ENCODE measurements around the gene FCMR.
A peak's percentile ranks its signal among the peaks of the same experiment; 100 is the strongest.
"Not testable (repeated sequence)": the region's sequence is repeated elsewhere in the genome, so short reads cannot be mapped to it uniquely, and the experiment has no call there.

FCMR gene

DNA sequence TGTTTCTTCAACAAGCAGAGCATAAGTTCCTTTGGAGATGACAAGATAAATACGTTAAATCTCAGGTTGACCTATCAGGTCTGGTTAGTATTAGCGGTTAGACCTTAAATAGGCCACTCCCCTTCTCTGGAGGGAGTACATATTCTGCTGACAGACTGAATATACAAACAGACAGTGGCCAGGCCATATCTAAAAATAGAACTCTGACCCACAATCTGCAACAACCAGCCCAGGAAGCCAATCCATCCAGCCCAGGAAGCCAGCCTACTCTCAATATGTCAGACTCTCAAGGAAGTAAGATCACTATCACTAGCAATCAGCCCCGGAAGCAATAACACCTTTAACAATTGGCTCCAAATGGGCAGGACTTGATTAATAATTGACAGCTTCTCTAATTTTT is 49.6 kb downstream of the FCMR start:
- no peak for DNase-seq (ENCODE audit: low read depth)

DNA sequence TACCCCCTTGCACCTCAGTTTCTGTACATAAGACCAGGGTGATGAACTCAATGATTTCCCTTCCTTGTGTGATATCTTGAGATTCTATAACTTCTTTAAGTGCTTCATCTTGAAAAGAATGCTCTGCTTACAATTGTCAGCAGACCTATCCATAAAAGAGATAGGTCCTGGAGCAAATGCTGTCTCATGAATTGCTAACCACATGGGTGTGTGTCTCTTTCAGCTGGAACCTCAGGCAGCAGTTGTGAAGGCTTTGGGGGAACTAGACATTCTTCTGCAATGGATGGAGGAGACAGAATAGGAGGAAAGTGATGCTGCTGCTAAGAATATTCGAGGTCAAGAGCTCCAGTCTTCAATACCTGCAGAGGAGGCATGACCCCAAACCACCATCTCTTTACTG is 53.5 kb downstream of the FCMR start:
- no peak for DNase-seq (ENCODE audit: low read depth)

DNA sequence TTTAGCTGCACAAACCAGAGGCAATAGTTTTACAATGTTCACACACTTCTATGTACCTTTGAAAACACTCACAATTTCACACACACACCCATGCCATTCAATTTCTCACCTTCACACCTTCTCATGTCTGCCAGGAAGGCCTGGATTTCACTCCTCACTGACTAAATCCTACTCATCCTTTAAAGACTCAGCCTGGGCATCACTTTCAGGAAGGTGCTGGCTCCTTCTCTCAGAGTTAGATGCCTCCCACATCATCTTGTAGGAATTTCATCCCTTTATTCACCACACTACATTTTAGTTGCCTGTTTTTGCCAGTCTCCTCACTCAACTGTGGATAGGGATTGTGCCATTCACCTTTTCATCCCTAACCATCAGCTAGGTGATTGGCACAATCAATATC is 54.0 kb downstream of the FCMR start:
- no peak for DNase-seq (ENCODE audit: low read depth)

DNA sequence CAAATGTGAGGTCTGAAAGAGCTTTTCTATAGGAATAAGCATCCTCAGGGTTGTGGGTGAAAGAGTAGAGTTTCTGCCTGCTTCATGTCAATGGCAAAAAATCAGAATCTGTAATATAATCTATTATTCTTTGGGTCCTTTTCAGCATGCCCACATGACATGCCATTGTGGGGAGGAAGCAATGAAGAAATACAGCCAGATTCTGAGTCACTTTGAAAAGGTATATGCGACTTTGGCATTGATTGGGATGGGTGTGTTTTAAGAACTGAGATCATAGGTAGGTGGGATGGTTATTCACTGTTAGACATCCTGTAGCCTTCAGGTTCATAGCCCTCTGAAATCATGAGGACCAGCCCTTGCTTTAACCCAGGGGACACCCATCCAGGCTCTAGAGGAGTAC is 54.5 kb downstream of the FCMR start:
- DNase-seq (ENCODE audit: low read depth), result no peak

DNA sequence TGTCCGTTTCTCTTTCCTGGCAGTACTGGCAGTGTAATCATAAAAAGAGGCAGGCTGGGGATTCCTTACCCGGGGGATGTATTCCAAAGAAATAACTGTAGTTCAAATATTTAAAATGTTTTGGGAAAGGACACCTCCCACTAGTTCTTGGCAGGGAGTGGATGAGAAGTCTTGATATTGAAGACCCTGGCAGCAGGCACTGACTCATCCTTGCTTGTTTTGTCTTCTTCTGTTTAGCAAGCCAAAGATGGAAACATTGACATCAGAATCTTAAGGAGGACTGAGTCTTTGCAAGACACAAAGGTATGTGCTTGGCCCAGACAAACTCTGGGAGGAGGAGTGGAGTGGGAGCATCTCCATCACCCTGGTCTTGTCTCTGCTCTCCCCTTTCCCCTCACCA is 55.7 kb downstream of the FCMR start:
- no peak for DNase-seq (ENCODE audit: low read depth)

DNA sequence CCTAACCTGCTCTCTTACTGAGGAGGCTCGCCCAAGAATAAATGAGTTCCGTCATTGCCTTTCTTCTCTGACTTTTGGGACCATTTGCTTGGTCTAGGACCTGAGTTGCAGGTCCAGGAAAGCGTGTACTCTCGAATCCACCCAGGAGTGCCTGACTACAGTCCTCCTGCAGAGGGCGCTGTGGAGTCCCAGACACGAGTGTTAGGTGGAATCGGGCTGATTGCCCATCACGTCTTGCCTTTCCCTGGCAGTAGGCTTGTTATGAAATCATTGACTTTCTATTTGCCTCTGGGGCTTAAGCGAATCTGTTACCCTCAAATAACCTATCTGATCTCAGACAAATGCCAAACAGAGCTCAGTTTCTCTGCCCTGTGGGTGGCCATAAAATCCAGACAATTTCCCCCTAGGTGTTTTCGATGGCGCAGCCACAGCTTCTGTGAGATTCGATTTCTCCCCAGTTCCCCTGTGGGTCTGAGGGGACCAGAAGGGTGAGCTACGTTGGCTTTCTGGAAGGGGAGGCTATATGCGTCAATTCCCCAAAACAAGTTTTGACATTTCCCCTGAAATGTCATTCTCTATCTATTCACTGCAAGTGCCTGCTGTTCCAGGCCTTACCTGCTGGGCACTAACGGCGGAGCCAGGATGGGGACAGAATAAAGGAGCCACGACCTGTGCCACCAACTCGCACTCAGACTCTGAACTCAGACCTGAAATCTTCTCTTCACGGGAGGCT is 56.6 kb downstream of the FCMR start, which contains the start of gene IL20:
TSS of gene IL20 (plus strand) at position 685 of the 733 bp plus-strand sequence. CDS start 230 bp downstream, outside the sequence.
- DNase-seq (ENCODE audit: low read depth), result peak; percentile 71

DNA sequence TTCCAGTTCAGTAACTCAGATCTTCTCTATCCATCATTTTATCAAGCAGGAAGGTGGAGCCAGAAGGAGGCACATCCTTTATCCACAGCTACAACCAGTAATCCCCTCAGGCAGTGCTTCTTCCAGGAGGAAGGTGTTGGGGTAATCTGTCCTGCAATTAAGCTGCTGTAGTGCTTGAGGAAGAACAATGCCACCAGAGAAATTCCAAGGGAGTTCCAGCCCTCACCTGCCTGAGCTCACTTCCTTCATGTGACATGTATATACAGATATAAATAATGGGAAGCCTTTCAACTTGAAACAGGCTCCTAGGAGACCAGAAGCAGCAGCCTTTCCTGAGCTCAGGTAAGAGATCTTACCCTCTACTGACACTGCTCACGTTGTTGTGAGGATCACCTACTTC is 58.5 kb downstream of the FCMR start:
- DNase-seq (ENCODE audit: low read depth), result no peak

DNA sequence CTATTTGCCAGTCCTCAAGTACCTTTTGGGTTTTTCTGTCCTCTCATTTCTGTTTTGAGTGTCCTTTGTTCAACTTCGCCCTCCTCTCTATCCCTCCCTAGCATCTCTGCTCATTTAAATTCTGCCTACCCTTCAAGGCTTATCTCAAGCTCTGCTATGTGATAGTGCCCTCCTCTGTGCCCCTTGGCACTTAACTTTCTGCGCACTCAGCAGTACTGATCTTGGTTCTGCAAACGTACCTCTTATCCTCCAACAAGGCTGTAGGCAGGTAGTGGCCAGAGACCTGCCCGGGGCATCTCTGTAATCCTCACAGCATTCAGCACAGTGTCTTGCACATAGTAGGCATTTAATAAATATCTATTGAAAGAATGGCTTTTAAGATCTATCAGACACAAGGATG is 61.6 kb downstream of the FCMR start:
- DNase-seq (ENCODE audit: low read depth), result no peak

DNA sequence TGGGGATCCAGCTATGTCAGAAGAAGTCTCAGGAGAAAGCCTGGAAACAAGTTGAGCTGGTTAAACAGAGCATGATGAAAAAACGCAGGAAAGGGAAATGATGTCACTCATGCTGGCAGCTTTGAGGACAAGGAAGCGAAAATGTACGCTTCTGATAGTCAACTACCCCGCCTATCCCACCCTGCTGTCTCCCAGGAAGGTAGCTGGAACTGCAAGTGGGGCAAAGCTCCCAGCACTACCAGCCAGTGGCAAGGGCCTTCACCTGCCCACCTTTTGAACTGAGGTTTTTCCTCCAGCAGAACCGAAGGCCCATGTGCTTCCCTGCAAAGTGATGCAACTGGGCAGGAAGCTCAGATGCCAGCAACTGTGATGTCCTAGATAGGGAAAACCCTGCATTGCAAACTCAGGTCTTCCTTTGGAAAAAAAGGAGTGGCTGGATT is 62.6 kb downstream of the FCMR start:
- no peak for DNase-seq (ENCODE audit: low read depth)

DNA sequence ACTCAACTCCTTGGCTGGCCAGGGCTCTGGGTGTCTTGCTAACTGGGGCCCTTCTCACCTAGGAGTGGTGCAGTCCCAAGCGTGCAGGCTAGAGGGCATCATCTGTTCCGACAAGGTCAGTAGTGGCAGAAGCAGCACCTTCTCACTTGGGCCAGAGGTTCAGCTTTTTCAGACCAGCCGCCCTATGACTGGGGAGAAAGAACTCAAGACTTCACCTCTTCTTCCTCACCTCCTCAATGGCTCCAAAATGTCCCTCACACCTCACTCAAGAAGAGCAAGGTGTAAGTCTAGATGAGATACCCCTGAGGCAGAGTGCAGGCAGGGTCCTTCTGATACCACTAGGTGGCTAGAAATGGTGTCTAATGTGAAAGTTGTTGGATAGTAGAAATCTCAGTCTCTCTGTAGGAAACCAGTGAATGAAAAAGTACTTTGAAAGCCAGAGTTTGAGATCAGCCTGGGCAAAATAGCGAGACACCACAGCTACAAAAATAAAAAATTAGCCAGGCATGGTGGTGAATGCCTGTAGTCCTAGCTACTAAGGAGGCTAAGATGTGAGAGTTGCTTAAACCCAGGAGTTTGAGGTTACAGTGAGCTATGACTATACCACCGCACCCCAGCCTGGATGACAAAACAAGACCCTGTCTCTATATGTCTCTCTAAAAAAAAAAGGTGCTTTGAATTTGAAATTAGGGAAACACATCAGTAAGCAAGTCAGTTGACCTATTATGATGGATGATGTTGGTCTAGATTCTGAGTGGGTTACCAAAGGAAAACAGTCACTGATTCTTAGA is 64.9 kb downstream of the FCMR start:
- no peak for DNase-seq (ENCODE audit: low read depth)

DNA sequence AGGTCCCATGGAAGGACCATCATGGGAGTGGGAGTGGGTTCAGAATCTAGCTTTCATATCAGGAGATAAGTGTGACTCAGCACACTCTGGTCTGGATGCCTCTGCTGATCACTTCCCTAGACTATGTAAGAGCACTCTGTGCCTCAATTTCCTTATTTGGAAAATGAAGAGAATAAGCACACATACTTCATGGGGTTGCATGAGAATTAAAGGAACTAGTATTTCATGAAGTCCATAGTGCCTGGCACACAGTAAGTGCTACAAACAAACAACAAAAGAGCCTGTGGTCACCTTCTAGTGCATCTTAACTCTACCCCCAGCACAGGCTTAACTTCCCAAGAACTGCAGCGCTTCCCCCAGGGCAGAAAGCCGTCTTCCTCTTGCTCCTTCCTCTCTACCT is 65.9 kb downstream of the FCMR start:
- no peak for DNase-seq (ENCODE audit: low read depth)

DNA sequence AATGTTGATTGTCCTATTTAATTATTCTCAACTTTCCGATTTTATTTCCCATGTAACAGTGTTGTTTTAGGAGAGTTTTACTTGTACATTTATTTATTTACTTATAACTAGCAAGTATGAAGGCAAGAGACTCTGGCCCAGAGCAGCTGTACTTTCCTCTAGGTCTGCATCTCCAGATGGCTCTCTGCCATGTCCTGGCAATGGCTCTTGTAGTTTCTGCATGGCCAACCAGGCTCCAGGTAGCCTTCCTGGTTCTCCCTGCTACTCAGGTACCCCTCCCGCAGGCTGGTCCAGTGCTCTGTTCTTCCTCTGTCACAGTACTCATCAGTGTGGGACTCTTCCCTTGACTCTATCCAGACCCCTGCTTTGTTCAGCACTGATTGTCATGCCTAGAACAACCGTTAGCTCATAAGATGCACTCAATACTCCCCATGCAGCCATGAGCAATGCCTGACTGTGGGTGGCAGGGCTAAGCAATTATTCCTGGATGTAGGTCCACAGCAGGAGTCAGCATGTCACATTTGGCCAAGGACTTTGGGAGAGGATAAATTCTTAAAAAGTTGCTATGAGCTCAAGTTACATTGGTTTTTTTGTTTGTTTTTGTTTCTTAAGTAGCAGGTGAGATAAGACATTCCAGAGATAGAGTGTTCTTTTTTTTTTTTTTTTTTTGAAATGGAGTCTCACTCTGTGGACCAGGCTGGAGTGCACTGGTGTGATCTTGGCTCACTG is 67.2 kb downstream of the FCMR start:
- no peak for DNase-seq (ENCODE audit: low read depth)

DNA sequence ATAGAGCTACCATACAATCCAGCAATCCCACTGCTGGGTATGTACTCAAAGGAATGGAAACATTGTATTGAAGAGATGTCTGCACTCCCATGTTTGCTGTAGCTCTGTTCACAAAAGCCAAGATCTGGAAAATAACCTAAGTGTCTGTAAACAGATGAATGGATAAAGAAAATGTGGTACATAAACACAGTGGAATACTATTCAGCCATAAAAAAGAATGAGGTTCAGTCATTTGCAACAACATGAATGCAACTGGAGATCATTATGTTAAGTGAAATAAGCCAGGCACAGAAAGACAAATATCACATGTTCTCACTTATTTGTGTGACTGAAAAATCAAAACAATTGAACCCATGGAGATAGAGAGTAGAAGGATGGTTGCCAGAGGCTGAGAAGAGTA is 68.0 kb downstream of the FCMR start:
- not testable (repeated sequence) for DNase-seq (ENCODE audit: low read depth)

Measured in stromal cell of bone marrow (primary cell).